CD14-positive monocyte (primary cell): Measurements from ENCODE around the gene FRY. TPM values are rescaled to one million over a fixed set of nuclear protein-coding genes. Genes with fewer than 3 reads are reported as not detected.

Experiments used
- DNase-seq, 3 donors: peaks; one replicate each; pipeline ENCODE4 v3.0.0-alpha.2; 2011 to 2022
- H2AFZ ChIP-seq: 2 replicates; pipeline ENCODE4 v1.6.0; 2012; ENCODE audit warnings: mild to moderate bottlenecking, low read depth, low read length, inconsistent platforms; ENCODE audit not compliant: insufficient read depth, poor library complexity, severe bottlenecking
- H3K27ac ChIP-seq, 2 donors: 1 replicate in 1 of 2; 2 replicates in 1 of 2; pipeline ENCODE4 v1.5.1; 2012 to 2013; ENCODE audit warnings: low read length in 2 of 2, control low read depth in 1 of 2, inconsistent platforms in 1 of 2, low read depth in 1 of 2, mild to moderate bottlenecking in 1 of 2
- H3K27me3 ChIP-seq, 2 donors: one replicate each; pipeline versions ENCODE4 v1.6.0 to v1.6.1; 2011 to 2013; ENCODE audit warnings: low read length in 2 of 2; ENCODE audit not compliant: control insufficient read depth in 2 of 2, insufficient read depth in 2 of 2
- H3K36me3 ChIP-seq, 2 donors: replicated peaks in 1 of 2; 1 replicate in 1 of 2; 2 replicates in 1 of 2; pipeline versions ENCODE4 v1.5.1 to v1.6.1; 2012 to 2013; ENCODE audit warnings: low read length in 2 of 2, control low read depth in 1 of 2, inconsistent platforms in 1 of 2, mild to moderate bottlenecking in 1 of 2; ENCODE audit not compliant: insufficient read depth in 2 of 2, control insufficient read depth in 1 of 2
- H3K4me1 ChIP-seq, 2 donors: 1 replicate in 1 of 2; 2 replicates in 1 of 2; pipeline versions ENCODE4 v1.5.1 to v1.6.1; 2012 to 2013; ENCODE audit warnings: low read length in 2 of 2, control low read depth in 1 of 2, inconsistent platforms in 1 of 2, mild to moderate bottlenecking in 1 of 2, moderate library complexity in 1 of 2; ENCODE audit not compliant: insufficient read depth in 2 of 2, control insufficient read depth in 1 of 2
- H3K4me2 ChIP-seq: replicated peaks from 2 replicates; pipeline ENCODE3; 2012; ENCODE audit warnings: low read length, moderate library complexity, mild to moderate bottlenecking; ENCODE audit not compliant: poor library complexity, severe bottlenecking; ENCODE audit errors: extremely low read depth
- H3K4me3 ChIP-seq, 3 experiments: fragments of 200-600 bp in 1 of 3; sonication (generic) in 1 of 3; replicated peaks in 1 of 3; 1 replicate in 2 of 3; 2 replicates in 1 of 3; pipeline ENCODE4 v1.5.1; 2011 to 2013; ENCODE audit warnings: low read length in 3 of 3, mild to moderate bottlenecking in 3 of 3, control low read depth in 2 of 3, low read depth in 2 of 3, inconsistent platforms in 1 of 3, moderate library complexity in 1 of 3
- H3K79me2 ChIP-seq: 2 replicates; pipeline ENCODE4 v1.6.0; 2012; ENCODE audit warnings: mild to moderate bottlenecking, control low read depth, inconsistent platforms, low read length, moderate library complexity; ENCODE audit not compliant: insufficient read depth
- H3K9ac ChIP-seq: 2 replicates; pipeline ENCODE4 v1.6.0; 2017; ENCODE audit warnings: low read length, mild to moderate bottlenecking; ENCODE audit not compliant: insufficient read depth, poor library complexity, severe bottlenecking
- H3K9me3 ChIP-seq, 2 donors: replicated peaks in 1 of 2; 1 replicate in 1 of 2; 2 replicates in 1 of 2; pipeline versions ENCODE4 v1.5.1 to v1.6.1; 2012 to 2013; ENCODE audit warnings: low read length in 2 of 2, control low read depth in 1 of 2; ENCODE audit not compliant: control insufficient read depth in 1 of 2, insufficient read depth in 1 of 2
- H4K20me1 ChIP-seq: 2 replicates; pipeline ENCODE4 v1.6.0; 2012; ENCODE audit warnings: mild to moderate bottlenecking, low read length, control low read depth, moderate library complexity; ENCODE audit not compliant: insufficient read depth
- H3K27ac Mint-ChIP-seq, 7 donors: one replicate each; pipeline ENCODE4 v1.8.0; 2020; ENCODE audit warnings: mild to moderate bottlenecking in 7 of 7, mixed read lengths in 7 of 7, moderate library complexity in 6 of 7, inconsistent platforms in 2 of 7
- H3K27me3 Mint-ChIP-seq, 3 donors: one replicate each; pipeline ENCODE4 v1.8.0; 2021 to 2022; ENCODE audit warnings: low read depth in 3 of 3, mild to moderate bottlenecking in 3 of 3, mixed read lengths in 3 of 3, moderate library complexity in 3 of 3, inconsistent platforms in 1 of 3
- H3K36me3 Mint-ChIP-seq, 2 donors: one replicate each; pipeline ENCODE4 v1.8.0; 2020; ENCODE audit warnings: mixed read lengths in 2 of 2, inconsistent platforms in 1 of 2, mild to moderate bottlenecking in 1 of 2
- H3K4me1 Mint-ChIP-seq: one replicate; pipeline ENCODE4 v1.8.0; 2020; ENCODE audit warnings: mild to moderate bottlenecking, mixed read lengths
- H3K4me3 Mint-ChIP-seq, 2 donors: one replicate each; pipeline ENCODE4 v1.8.0; 2020; ENCODE audit warnings: mild to moderate bottlenecking in 2 of 2, mixed read lengths in 2 of 2, moderate library complexity in 1 of 2
- H3K9me3 Mint-ChIP-seq, 7 donors: one replicate each; pipeline ENCODE4 v1.8.0; 2020 to 2022; ENCODE audit warnings: mixed read lengths in 7 of 7, mild to moderate bottlenecking in 6 of 7, moderate library complexity in 6 of 7, inconsistent platforms in 2 of 7
- CTCF ChIP-seq: fragments of 200-600 bp; IDR thresholded peaks from one replicate; pipeline ENCODE4 v1.8.0; 2022; ENCODE audit warnings: antibody characterized with exemption, mild to moderate bottlenecking
- WGBS: methylation state at CpG from one replicate; pipeline ENCODE4 v1.1.5; 2013; ENCODE audit warnings: missing lambda C conversion rate; ENCODE audit not compliant: insufficient coverage; 5-methylcytosine and 5-hydroxymethylcytosine counted together
- intact Hi-C, 2 donors: fragments of 100-400 bp; cut with micrococcal nuclease; formaldehyde crosslinking; loops; one replicate each; pipeline versions ENCODE4 v1.15.0 to v1.15.1; 2023
- polyA plus RNA-seq, 3 donors: library from polyadenylated mRNA; depleted of rRNA in 1 of 3; unstranded in 2 of 3; stranded (reverse) in 1 of 3; fragments of 300-500 nt in 2 of 3; fragments of >200 nt in 1 of 3; fragmentation: Illumina TruSeq in 2 of 3; gene quantifications; 1 replicate in 2 of 3; 2 replicates in 1 of 3; pipeline ENCODE4 v1.2.3, GENCODE V29; 2012 to 2021

Gene FRY
- polyA plus RNA-seq, 3 donors: 3.9 to 31.8 (median 5.0) TPM

- H3K9me3 Mint-ChIP-seq: no peaks in the 10 kb centered on the region
- no peak overlapping the region for H3K4me2 ChIP-seq
- no peak overlapping the region for H3K4me3 ChIP-seq
- no peak for DNase-seq
- no peaks in the 10 kb centered on the region for H3K27me3 ChIP-seq
- peaks cover 2% of the 10 kb centered on the region for H3K4me1 Mint-ChIP-seq
- peaks cover 0 to 3% (median 0%) of the 10 kb centered on the region in 3 donors for H3K27me3 Mint-ChIP-seq
- H4K20me1 ChIP-seq: no peaks in the 10 kb centered on the region
- no peaks in the 10 kb centered on the region for H3K79me2 ChIP-seq
- no peaks in the 10 kb centered on the region for H3K9me3 ChIP-seq
- no peak overlapping the region for H3K27ac Mint-ChIP-seq
- peaks cover 51 to 54% of the 10 kb centered on the region in 2 donors for H3K36me3 Mint-ChIP-seq
- no peaks in the 10 kb centered on the region for H3K4me1 ChIP-seq
- no CpG with 5 or more reads among the region's 2 CpGs for WGBS
- H3K27ac ChIP-seq: no peak overlapping the region
- intact Hi-C loops: no loop called here
- H3K36me3 ChIP-seq: peaks cover 38 to 60% of the 10 kb centered on the region in 2 donors
- no peak for TF ChIP-seq CTCF
- H2AFZ ChIP-seq: no peak overlapping the region
- no peak overlapping the region for H3K4me3 Mint-ChIP-seq
- H3K9ac ChIP-seq: no peak overlapping the region
Observed at GRCh38 chr13:32297206-32297605, 265.6 kb downstream of the FRY start.

- Histone ChIP-seq H2AFZ (no peak overlapping the region), H3K4me3 (no peak overlapping the region), H3K36me3 (peaks cover 27 to 47% of the 10 kb centered on the region in 2 donors), H3K9ac (no peak overlapping the region), H3K4me1 (no peaks in the 10 kb centered on the region), H3K27ac (no peak overlapping the region), H3K4me2 (no peak overlapping the region), H4K20me1 (no peaks in the 10 kb centered on the region), H3K9me3 (no peaks in the 10 kb centered on the region), H3K79me2 (no peaks in the 10 kb centered on the region), H3K27me3 (no peaks in the 10 kb centered on the region)
- Mint-ChIP-seq H3K4me1 (peaks cover 2% of the 10 kb centered on the region), H3K36me3 (peaks cover 45 to 47% of the 10 kb centered on the region in 2 donors), H3K9me3 (no peaks in the 10 kb centered on the region), H3K27ac (no peak overlapping the region), H3K4me3 (no peak overlapping the region), H3K27me3 (peaks cover 0 to 3% (median 0%) of the 10 kb centered on the region in 3 donors)
- TF ChIP-seq CTCF: no peak
- WGBS: 100% methylated on average over 2 of the region's 6 CpGs
- no peak for DNase-seq
- intact Hi-C loops: no loop called here
Observed at GRCh38 chr13:32298695-32299094, 267.1 kb downstream of the FRY start.
